Glutamatergic neuron (in vitro differentiated cells): Measurements from ENCODE around the gene UTS2B. TPM values are rescaled to one million over a fixed set of nuclear protein-coding genes. Genes with fewer than 3 reads are reported as not detected.

Source experiments
- DNase-seq: peaks from one replicate; pipeline ENCODE4 v3.0.0; 2022
- H3K27ac Mint-ChIP-seq: one replicate; pipeline ENCODE4 v1.8.0; 2020; ENCODE audit warnings: mild to moderate bottlenecking, mixed read lengths, inconsistent platforms; ENCODE audit not compliant: unreplicated experiment
- H3K27me3 Mint-ChIP-seq: one replicate; pipeline ENCODE4 v1.8.0; 2020; ENCODE audit warnings: mild to moderate bottlenecking, moderate library complexity, mixed read lengths, inconsistent platforms; ENCODE audit not compliant: unreplicated experiment
- H3K36me3 Mint-ChIP-seq: one replicate; pipeline ENCODE4 v1.8.0; 2020; ENCODE audit warnings: mild to moderate bottlenecking, mixed read lengths, inconsistent platforms; ENCODE audit not compliant: unreplicated experiment
- H3K4me1 Mint-ChIP-seq: one replicate; pipeline ENCODE4 v1.8.0; 2020; ENCODE audit warnings: mild to moderate bottlenecking, low read depth, mixed read lengths, inconsistent platforms; ENCODE audit not compliant: unreplicated experiment
- H3K4me3 Mint-ChIP-seq: one replicate; pipeline ENCODE4 v1.8.0; 2020; ENCODE audit warnings: mild to moderate bottlenecking, mixed read lengths, inconsistent platforms; ENCODE audit not compliant: unreplicated experiment
- H3K9me3 Mint-ChIP-seq: one replicate; pipeline ENCODE4 v1.8.0; 2020; ENCODE audit warnings: mild to moderate bottlenecking, moderate library complexity, mixed read lengths, inconsistent platforms; ENCODE audit not compliant: unreplicated experiment
- total RNA-seq: library from RNA; stranded (reverse); fragmentation: NEBNext Ultra II Directional; extraction: Animal tissue kit (Norgen Biotek cat#: 25700); gene quantifications from one replicate; pipeline ENCODE4 v1.2.1, GENCODE V29; 2021; ENCODE audit not compliant: unreplicated experiment
- TF ChIP-seq, protein P1 (sequence below): fragments of 200-600 bp; sonication (generic); IDR thresholded peaks from one replicate; pipeline ENCODE4 v1.5.0; 2021; ENCODE audit not compliant: partially characterized antibody, unreplicated experiment

Gene UTS2B
- total RNA-seq, 1 donor from 2014 or later: not detected

- no peaks in the 10 kb centered on the region for H3K27me3 Mint-ChIP-seq
- no peaks in the 10 kb centered on the region for H3K9me3 Mint-ChIP-seq
- TF ChIP-seq, protein P1, sequence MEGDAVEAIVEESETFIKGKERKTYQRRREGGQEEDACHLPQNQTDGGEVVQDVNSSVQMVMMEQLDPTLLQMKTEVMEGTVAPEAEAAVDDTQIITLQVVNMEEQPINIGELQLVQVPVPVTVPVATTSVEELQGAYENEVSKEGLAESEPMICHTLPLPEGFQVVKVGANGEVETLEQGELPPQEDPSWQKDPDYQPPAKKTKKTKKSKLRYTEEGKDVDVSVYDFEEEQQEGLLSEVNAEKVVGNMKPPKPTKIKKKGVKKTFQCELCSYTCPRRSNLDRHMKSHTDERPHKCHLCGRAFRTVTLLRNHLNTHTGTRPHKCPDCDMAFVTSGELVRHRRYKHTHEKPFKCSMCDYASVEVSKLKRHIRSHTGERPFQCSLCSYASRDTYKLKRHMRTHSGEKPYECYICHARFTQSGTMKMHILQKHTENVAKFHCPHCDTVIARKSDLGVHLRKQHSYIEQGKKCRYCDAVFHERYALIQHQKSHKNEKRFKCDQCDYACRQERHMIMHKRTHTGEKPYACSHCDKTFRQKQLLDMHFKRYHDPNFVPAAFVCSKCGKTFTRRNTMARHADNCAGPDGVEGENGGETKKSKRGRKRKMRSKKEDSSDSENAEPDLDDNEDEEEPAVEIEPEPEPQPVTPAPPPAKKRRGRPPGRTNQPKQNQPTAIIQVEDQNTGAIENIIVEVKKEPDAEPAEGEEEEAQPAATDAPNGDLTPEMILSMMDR: no peak
- H3K4me1 Mint-ChIP-seq: peaks cover 6% of the 10 kb centered on the region
- no peak overlapping the region for H3K27ac Mint-ChIP-seq
- no peak for DNase-seq
- no peak overlapping the region for H3K4me3 Mint-ChIP-seq
- no peaks in the 10 kb centered on the region for H3K36me3 Mint-ChIP-seq
Observed at GRCh38 chr3:191303596-191303995, 26.7 kb downstream of the UTS2B start.

- H3K27me3 Mint-ChIP-seq: no peaks in the 10 kb centered on the region
- H3K4me3 Mint-ChIP-seq: no peak overlapping the region
- TF ChIP-seq, protein P1: no peak
- H3K27ac Mint-ChIP-seq: no peak overlapping the region
- no peaks in the 10 kb centered on the region for H3K9me3 Mint-ChIP-seq
- H3K4me1 Mint-ChIP-seq: peaks cover 6% of the 10 kb centered on the region
- H3K36me3 Mint-ChIP-seq: no peaks in the 10 kb centered on the region
- DNase-seq: no peak
Observed at GRCh38 chr3:191302451-191302850, 27.9 kb downstream of the UTS2B start.

DNA sequence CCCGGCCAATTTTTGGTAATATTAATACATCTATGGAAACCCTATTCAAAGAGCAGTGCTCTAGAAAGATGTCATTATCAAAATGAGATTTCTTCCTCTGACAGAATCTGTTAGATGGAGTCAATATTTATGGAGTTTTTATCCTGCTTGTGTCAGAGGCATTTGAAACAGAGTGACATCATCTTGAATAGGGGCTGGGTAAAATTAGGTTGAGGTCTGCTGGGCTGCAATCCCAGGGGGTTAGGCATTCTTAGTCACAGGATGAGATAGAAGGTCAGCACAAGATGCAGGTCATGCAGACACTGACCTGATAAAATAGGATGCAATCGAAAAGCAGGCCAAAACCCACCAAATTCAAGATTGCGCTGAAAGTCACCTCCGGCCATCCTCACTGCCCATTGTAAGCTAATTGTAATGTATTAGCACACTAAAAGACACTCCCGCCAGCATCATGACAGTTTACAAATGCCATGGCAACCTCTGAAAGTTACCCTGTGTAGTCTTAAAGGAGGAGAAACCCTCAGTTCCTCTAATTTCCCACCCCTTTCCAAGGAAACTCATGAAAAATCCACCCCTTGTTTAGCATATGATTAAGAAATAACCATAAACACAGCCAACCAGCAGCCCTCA lies 28.4 kb downstream of the UTS2B start:
- Mint-ChIP-seq H3K27me3 (no peaks in the 10 kb centered on the region), H3K9me3 (no peaks in the 10 kb centered on the region), H3K27ac (no peak overlapping the region), H3K4me3 (no peak overlapping the region), H3K36me3 (no peaks in the 10 kb centered on the region), H3K4me1 (peaks cover 6% of the 10 kb centered on the region)
- TF ChIP-seq, protein P1: no peak
- no peak for DNase-seq

DNA sequence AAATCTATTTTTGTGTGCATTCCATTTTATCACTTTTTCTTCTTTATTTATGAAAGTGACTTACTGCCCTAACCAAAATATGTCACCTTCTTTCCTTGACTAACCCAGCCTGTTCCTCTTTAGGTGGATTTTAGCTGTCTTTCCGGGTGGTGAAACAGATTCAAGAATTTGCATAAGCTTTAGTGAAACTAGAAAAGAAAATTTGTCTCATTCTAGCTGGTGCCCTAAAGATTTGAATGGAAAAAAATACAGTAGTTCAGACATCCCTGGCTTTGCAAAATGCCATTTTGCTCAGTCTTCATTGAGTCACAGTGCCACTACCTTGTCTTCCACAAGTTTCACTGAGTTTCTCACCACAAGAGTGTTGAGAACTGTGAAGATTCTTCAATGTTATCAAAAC lies 29.3 kb downstream of the UTS2B start:
- Mint-ChIP-seq H3K4me3 (no peak overlapping the region), H3K36me3 (no peaks in the 10 kb centered on the region), H3K27ac (no peak overlapping the region), H3K9me3 (no peaks in the 10 kb centered on the region), H3K27me3 (no peaks in the 10 kb centered on the region), H3K4me1 (peaks cover 6% of the 10 kb centered on the region)
- DNase-seq: no peak
- TF ChIP-seq, protein P1: no peak

- H3K4me1 Mint-ChIP-seq: peaks cover 6% of the 10 kb centered on the region
- H3K27ac Mint-ChIP-seq: no peak overlapping the region
- TF ChIP-seq, protein P1: no peak
- no peak overlapping the region for H3K4me3 Mint-ChIP-seq
- no peaks in the 10 kb centered on the region for H3K27me3 Mint-ChIP-seq
- H3K36me3 Mint-ChIP-seq: no peaks in the 10 kb centered on the region
- no peaks in the 10 kb centered on the region for H3K9me3 Mint-ChIP-seq
- no peak for DNase-seq
Observed at GRCh38 chr3:191300422-191300821, 29.9 kb downstream of the UTS2B start.
